ENCODE results near the gene GATA5. TPM values are rescaled to one million over a fixed set of nuclear protein-coding genes. Genes with fewer than 3 reads are reported as not detected.

Gene GATA5
- total and polyA plus RNA-seq, 4 donors, result 0.49 to 15.2 (median 1.3) TPM

DNA sequence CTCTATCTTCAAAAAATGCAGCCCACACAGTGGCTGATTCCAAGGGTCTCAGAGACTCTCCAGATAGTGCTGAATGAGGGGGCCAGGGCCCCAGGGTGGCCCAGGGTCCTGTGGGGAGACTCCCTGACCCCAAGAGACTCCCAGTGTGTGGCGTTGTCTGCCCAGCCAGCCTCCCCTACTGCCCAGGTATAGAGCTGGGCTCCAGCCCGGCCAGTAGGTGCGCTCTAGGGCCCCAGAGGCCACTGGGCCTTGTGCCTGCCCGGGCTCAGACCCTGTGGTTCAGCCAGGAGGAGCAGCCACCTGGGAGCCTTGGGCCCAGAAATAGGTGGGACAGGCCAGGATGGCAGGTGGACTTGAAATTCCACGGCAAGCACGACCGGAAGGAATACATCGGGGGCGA is 30.3 kb upstream of the GATA5 start:
- no peaks in the 10 kb centered on the region for H3K36me3 ChIP-seq (ENCODE audit: control insufficient read depth in 4 of 4, insufficient read depth in 4 of 4, low read length in 4 of 4)
- ATAC-seq (ENCODE audit: insufficient read depth, low FRiP score) (no peak), DNase-seq (no peak)
- peaks cover 0 to 9% (median 0%) of the 10 kb centered on the region in 5 donors for H3K4me1 ChIP-seq (ENCODE audit: control insufficient read depth in 5 of 5, insufficient read depth in 5 of 5, low read length in 5 of 5)
- H3K4me3 ChIP-seq, result no peak overlapping the region
- H3K9me3 ChIP-seq (ENCODE audit: control insufficient read depth in 4 of 4, insufficient read depth in 3 of 4, low read length in 3 of 4), result peaks cover 0 to 5% (median 0%) of the 10 kb centered on the region in 4 donors
- peaks cover 0 to 4% (median 0%) of the 10 kb centered on the region in 3 donors for H3K27me3 ChIP-seq (ENCODE audit: control insufficient read depth in 3 of 3, insufficient read depth in 3 of 3, low read length in 2 of 3)
- H3K9ac ChIP-seq (ENCODE audit: insufficient read depth in 1 of 2, low read length in 2 of 2), result no peak overlapping the region
- H3K27ac ChIP-seq (ENCODE audit: low read depth in 1 of 2, low read length in 1 of 2), result no peak overlapping the region
- 84 to 94% methylated on average over 9 of the region's 9 CpGs for WGBS, 2 donors
- TF ChIP-seq, protein P1, sequence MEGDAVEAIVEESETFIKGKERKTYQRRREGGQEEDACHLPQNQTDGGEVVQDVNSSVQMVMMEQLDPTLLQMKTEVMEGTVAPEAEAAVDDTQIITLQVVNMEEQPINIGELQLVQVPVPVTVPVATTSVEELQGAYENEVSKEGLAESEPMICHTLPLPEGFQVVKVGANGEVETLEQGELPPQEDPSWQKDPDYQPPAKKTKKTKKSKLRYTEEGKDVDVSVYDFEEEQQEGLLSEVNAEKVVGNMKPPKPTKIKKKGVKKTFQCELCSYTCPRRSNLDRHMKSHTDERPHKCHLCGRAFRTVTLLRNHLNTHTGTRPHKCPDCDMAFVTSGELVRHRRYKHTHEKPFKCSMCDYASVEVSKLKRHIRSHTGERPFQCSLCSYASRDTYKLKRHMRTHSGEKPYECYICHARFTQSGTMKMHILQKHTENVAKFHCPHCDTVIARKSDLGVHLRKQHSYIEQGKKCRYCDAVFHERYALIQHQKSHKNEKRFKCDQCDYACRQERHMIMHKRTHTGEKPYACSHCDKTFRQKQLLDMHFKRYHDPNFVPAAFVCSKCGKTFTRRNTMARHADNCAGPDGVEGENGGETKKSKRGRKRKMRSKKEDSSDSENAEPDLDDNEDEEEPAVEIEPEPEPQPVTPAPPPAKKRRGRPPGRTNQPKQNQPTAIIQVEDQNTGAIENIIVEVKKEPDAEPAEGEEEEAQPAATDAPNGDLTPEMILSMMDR (IDR thresholded peaks at IDR 0.05; ENCODE audit: control extremely low read depth, extremely low read depth), result no peak

DNA sequence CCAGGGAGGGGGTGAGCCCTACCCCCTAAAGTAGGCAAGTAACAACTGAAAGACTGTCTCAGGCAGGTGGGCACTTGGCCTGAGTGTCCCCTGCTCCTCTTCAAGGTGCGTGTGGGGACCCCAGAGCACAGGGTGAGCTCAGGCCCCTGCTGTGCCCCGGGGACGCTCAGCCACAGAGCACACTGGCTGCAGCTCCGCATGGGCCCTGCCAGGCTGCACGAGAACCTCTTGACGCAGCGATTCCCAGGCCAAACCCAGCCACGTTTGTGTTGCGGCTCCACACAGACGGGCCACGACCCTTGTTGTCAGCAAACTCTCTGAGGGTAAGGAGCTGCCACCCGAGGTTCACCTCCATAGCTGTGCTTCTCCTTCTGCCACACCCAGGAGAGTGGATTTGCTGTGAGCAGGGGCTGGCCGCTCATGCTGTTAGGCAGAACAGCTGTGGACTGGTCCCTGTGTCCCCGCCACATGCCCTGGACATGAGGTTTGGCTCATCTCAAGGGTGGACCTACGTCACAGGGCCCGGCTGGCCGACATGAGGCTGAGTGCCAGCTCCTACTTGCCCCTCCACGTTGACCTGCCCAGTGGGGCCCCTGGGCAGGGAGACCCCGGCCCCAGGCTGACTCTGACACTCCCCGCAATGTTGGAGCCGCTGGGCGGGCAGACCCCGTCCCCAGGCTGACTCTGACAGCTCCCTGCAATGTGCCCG is 29.7 kb upstream of the GATA5 start:
- ATAC-seq (ENCODE audit: insufficient read depth, low FRiP score), result no peak
- H3K9me3 ChIP-seq (ENCODE audit: control insufficient read depth in 4 of 4, insufficient read depth in 3 of 4, low read length in 3 of 4), result peaks cover 0 to 5% (median 0%) of the 10 kb centered on the region in 4 donors
- H3K4me3 ChIP-seq, result no peak overlapping the region
- TF ChIP-seq, protein P1 (IDR thresholded peaks at IDR 0.05; ENCODE audit: control extremely low read depth, extremely low read depth), result no peak
- peaks cover 0 to 9% (median 0%) of the 10 kb centered on the region in 5 donors for H3K4me1 ChIP-seq (ENCODE audit: control insufficient read depth in 5 of 5, insufficient read depth in 5 of 5, low read length in 5 of 5)
- no peak overlapping the region for H3K9ac ChIP-seq (ENCODE audit: insufficient read depth in 1 of 2, low read length in 2 of 2)
- no peak overlapping the region for H3K27ac ChIP-seq (ENCODE audit: low read depth in 1 of 2, low read length in 1 of 2)
- 85 to 88% methylated on average over 24 of the region's 24 CpGs for WGBS, 2 donors
- H3K27me3 ChIP-seq (ENCODE audit: control insufficient read depth in 3 of 3, insufficient read depth in 3 of 3, low read length in 2 of 3), result peaks cover 0 to 5% (median 0%) of the 10 kb centered on the region in 3 donors
- H3K36me3 ChIP-seq (ENCODE audit: control insufficient read depth in 4 of 4, insufficient read depth in 4 of 4, low read length in 4 of 4), result no peaks in the 10 kb centered on the region
- DNase-seq, result no peak

DNA sequence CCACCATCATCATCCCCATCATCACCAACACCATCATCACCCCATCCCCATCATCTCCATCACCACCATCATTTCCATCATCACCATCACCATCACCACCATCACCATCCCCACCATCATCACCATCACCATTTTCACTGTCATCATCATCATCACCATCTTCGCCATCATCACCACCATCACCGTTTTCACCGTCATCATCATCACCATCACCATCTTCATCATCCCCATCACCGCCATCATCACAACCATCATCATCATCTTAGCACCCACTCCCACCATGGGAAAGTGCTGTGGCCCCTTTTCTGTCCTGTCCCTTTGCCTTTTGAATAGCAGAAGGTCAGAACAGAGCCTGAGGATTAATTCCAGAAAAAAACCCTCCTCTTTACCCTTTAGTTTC is 28.5 kb upstream of the GATA5 start:
- DNase-seq, result no peak
- TF ChIP-seq, protein P1 (IDR thresholded peaks at IDR 0.05; ENCODE audit: control extremely low read depth, extremely low read depth), result no peak

More for the DNA sequence above, 28.5 kb upstream of the GATA5 start:
- peaks cover 0 to 9% (median 3%) of the 10 kb centered on the region in 5 donors for H3K4me1 ChIP-seq (ENCODE audit: control insufficient read depth in 5 of 5, insufficient read depth in 5 of 5, low read length in 5 of 5)
- no peak overlapping the region for H3K9ac ChIP-seq (ENCODE audit: insufficient read depth in 1 of 2, low read length in 2 of 2)
- H3K27me3 ChIP-seq (ENCODE audit: control insufficient read depth in 3 of 3, insufficient read depth in 3 of 3, low read length in 2 of 3), result peaks cover 0 to 7% (median 0%) of the 10 kb centered on the region in 3 donors
- no peak overlapping the region for H3K27ac ChIP-seq (ENCODE audit: low read depth in 1 of 2, low read length in 1 of 2)
- H3K36me3 ChIP-seq (ENCODE audit: control insufficient read depth in 4 of 4, insufficient read depth in 4 of 4, low read length in 4 of 4), result no peaks in the 10 kb centered on the region
- no peak for ATAC-seq (ENCODE audit: insufficient read depth, low FRiP score)
- H3K4me3 ChIP-seq, result no peak overlapping the region
- 95 to 98% methylated on average over 4 of the region's 4 CpGs for WGBS, 2 donors
- H3K9me3 ChIP-seq (ENCODE audit: control insufficient read depth in 4 of 4, insufficient read depth in 3 of 4, low read length in 3 of 4), result peaks cover 0 to 5% (median 0%) of the 10 kb centered on the region in 4 donors
